Measurements from ENCODE around the gene PPP6R3.
"Not testable (repeated sequence)": the region's sequence is repeated elsewhere in the genome, so short reads cannot be mapped to it uniquely, and the experiment has no call there.

DNA sequence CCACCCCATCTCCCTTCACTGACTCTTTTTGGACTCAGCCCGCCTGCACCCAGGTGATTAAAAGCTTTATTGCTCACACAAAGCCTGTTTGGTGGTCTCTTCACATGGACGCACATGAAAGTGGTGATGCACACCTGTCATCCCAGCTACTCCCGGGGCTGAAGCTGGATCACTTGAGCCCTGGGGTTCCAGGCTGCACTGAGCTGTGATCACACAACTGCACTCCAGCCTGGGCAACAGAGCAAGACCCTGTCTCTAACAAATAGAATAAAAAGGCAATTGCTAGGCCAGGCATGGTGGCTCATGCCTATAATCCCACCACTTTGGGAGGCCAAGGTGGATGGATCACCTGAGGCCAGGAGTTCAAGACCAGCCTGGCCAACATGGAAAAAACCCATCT lies 178.8 kb downstream of the PPP6R3 start:
- TF ChIP-seq, protein P1, sequence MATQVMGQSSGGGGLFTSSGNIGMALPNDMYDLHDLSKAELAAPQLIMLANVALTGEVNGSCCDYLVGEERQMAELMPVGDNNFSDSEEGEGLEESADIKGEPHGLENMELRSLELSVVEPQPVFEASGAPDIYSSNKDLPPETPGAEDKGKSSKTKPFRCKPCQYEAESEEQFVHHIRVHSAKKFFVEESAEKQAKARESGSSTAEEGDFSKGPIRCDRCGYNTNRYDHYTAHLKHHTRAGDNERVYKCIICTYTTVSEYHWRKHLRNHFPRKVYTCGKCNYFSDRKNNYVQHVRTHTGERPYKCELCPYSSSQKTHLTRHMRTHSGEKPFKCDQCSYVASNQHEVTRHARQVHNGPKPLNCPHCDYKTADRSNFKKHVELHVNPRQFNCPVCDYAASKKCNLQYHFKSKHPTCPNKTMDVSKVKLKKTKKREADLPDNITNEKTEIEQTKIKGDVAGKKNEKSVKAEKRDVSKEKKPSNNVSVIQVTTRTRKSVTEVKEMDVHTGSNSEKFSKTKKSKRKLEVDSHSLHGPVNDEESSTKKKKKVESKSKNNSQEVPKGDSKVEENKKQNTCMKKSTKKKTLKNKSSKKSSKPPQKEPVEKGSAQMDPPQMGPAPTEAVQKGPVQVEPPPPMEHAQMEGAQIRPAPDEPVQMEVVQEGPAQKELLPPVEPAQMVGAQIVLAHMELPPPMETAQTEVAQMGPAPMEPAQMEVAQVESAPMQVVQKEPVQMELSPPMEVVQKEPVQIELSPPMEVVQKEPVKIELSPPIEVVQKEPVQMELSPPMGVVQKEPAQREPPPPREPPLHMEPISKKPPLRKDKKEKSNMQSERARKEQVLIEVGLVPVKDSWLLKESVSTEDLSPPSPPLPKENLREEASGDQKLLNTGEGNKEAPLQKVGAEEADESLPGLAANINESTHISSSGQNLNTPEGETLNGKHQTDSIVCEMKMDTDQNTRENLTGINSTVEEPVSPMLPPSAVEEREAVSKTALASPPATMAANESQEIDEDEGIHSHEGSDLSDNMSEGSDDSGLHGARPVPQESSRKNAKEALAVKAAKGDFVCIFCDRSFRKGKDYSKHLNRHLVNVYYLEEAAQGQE (IDR thresholded peaks at IDR 0.05; ENCODE audit: low read depth, low read length), result not testable (repeated sequence)
- TF ChIP-seq, protein P2, sequence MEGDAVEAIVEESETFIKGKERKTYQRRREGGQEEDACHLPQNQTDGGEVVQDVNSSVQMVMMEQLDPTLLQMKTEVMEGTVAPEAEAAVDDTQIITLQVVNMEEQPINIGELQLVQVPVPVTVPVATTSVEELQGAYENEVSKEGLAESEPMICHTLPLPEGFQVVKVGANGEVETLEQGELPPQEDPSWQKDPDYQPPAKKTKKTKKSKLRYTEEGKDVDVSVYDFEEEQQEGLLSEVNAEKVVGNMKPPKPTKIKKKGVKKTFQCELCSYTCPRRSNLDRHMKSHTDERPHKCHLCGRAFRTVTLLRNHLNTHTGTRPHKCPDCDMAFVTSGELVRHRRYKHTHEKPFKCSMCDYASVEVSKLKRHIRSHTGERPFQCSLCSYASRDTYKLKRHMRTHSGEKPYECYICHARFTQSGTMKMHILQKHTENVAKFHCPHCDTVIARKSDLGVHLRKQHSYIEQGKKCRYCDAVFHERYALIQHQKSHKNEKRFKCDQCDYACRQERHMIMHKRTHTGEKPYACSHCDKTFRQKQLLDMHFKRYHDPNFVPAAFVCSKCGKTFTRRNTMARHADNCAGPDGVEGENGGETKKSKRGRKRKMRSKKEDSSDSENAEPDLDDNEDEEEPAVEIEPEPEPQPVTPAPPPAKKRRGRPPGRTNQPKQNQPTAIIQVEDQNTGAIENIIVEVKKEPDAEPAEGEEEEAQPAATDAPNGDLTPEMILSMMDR (IDR thresholded peaks at IDR 0.05), result not testable (repeated sequence)
- not testable (repeated sequence) for TF ChIP-seq GABPA (IDR thresholded peaks at IDR 0.05; ENCODE audit: low read depth); ELF1 (IDR thresholded peaks at IDR 0.05); EP300 (IDR thresholded peaks at IDR 0.05; ENCODE audit: borderline replicate concordance in 1 of 2, low read depth in 1 of 2, low read length in 1 of 2); SIN3A (IDR thresholded peaks at IDR 0.05; ENCODE audit: borderline replicate concordance, low read depth, low read length); SMC3 (IDR thresholded peaks at IDR 0.05; ENCODE audit: low read depth, low read length); FOXM1 (IDR thresholded peaks at IDR 0.05; ENCODE audit: low read depth); POLR2AphosphoS5 (IDR thresholded peaks at IDR 0.05; ENCODE audit: low read depth, low read length); EZH2phosphoT487 (IDR thresholded peaks at IDR 0.05; ENCODE audit: borderline replicate concordance, low read depth)
- TF ChIP-seq, protein P3, sequence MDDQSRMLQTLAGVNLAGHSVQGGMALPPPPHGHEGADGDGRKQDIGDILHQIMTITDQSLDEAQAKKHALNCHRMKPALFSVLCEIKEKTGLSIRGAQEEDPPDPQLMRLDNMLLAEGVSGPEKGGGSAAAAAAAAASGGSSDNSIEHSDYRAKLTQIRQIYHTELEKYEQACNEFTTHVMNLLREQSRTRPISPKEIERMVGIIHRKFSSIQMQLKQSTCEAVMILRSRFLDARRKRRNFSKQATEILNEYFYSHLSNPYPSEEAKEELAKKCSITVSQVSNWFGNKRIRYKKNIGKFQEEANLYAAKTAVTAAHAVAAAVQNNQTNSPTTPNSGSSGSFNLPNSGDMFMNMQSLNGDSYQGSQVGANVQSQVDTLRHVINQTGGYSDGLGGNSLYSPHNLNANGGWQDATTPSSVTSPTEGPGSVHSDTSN (IDR thresholded peaks at IDR 0.05), result not testable (repeated sequence)
- TF ChIP-seq, protein P4, sequence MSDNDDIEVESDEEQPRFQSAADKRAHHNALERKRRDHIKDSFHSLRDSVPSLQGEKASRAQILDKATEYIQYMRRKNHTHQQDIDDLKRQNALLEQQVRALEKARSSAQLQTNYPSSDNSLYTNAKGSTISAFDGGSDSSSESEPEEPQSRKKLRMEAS (IDR thresholded peaks at IDR 0.05; ENCODE audit: low read depth), result not testable (repeated sequence)
- TF ChIP-seq, protein P5, sequence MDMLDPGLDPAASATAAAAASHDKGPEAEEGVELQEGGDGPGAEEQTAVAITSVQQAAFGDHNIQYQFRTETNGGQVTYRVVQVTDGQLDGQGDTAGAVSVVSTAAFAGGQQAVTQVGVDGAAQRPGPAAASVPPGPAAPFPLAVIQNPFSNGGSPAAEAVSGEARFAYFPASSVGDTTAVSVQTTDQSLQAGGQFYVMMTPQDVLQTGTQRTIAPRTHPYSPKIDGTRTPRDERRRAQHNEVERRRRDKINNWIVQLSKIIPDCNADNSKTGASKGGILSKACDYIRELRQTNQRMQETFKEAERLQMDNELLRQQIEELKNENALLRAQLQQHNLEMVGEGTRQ (IDR thresholded peaks at IDR 0.05; ENCODE audit: borderline replicate concordance, low read depth, low read length), result not testable (repeated sequence)

Data from SK-N-SH (cell line).